Measurements from ENCODE around the gene OR4F3.
"Not testable (repeated sequence)": the region's sequence is repeated elsewhere in the genome, so short reads cannot be mapped to it uniquely, and the experiment has no call there.

The OR4F3 gene

GRCh38 chr5:181366968-181367367 lies at the start of gene OR4F3:
Gene OR4F3, plus strand, starts transcription at chr5:181367268.
- DNase-seq, result not testable (repeated sequence)

Data from NCI-H2107 (cell line).